ENCODE data around the gene CALR.
"Not testable (repeated sequence)": the region's sequence is repeated elsewhere in the genome, so short reads cannot be mapped to it uniquely, and the experiment has no call there.

CALR gene

DNA sequence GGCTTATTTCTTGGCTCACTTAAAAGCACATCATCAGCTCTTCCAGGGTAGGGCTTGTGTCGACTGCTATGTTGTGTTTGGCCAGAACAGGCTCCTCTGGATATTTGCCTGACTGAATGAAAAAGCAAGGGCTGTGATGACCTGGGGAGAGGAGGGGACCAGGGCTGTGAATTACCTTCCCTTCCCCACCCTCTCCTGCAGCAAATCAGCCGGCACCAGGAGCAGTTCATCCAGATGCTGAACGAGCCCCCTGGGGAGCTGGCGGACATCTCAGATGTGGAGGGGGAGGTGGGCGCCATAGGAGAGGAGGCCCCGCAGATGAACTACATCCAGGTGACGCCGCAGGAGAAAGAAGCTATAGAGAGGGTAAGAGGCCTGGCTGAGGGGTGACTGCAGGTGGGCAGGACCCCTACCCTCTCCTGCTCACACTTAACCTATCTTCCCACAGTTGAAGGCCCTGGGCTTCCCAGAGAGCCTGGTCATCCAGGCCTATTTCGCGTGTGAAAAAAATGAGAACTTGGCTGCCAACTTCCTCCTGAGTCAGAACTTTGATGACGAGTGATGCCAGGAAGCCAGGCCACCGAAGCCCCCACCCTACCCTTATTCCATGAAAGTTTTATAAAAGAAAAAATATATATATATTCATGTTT is 14.2 kb downstream of the CALR start:
- no peak for DNase-seq (ENCODE audit: low read depth)

DNA sequence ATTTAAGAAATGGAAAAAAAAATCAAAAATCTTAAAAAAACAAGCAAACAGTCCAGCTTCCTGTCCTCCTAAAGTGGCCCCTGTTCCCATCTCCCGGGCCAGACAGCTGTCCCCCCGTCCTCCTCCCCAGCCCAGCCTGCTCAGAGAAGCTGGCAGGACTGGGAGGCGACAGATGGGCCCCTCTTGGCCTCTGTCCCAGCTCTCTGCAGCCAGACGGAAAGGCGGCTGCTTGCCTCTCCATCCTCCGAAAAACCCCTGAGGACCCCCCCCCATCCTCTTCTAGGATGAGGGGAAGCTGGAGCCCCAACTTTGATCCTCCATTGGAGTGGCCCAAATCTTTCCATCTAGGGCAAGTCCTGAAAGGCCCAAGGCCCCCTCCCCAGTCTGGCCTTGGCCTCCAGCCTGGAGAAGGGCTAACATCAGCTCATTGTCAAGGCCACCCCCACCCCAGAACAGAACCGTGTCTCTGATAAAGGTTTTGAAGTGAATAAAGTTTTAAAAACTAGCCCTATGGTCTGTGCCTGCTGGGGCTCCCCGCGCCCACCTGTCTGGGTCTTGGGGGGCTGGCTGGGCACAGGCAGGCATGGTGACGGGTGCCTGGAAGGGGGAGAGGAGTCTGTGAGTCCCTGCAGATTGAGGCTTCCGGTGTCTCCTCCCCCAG is 14.9 kb downstream of the CALR start:
- no peak for DNase-seq (ENCODE audit: low read depth)

DNA sequence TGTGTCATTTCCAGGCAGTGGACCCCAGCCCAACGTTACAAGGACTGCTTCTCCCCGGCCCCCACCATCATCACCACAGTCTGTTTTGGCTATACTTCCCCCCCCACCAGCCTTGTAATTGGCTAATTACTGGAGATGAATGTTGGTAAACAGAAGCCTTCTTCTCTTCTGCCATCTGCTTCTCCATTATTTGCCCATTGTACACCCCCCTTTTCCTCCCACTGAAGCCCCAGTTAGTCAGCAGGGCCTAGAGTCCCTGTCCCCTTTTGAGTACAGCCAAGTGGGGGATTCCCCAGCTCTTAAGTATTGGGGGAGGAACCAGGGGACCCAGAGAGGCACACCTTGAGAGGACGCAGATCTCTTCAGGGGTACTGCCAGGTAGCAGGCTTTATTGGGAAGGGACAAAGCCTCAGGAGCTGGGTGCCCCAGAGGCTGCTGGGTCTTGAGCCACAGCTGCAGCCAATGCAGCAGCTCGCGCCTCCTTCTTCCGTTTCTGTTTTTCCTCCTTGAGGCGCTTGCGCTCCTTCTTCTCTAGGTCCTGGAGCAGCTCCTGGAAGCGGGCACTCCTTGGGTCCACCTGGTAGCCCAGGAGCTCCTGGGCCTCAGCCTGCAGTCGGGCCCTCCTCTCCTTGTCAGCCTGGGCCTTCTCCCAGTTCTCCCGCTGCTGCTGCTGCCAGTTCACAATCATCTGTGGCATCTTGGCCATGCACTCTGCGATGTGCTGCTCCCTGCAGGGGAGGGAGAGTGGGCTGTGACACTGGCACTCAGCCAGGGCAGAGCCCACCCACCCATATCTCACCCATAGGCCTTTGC is 15.6 kb downstream of the CALR start:
- DNase-seq (ENCODE audit: low read depth), result no peak

DNA sequence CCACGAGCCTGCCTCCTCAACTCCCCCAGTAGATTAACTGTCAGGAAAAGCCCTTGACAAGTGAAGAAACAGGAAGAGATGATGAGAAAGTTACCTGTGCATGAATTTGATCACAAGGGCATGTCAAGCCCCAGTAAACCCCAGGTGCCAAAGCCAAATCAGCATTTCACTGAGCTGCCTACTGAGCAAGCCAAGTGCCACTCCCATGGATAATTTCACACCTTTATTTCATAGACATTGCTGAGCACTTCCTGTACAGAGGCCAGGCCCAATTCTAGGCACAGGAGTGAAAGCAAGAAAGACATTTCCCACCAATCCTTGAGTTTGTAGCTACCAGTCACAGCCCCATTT is 16.2 kb downstream of the CALR start:
- DNase-seq (ENCODE audit: low read depth), result no peak

DNA sequence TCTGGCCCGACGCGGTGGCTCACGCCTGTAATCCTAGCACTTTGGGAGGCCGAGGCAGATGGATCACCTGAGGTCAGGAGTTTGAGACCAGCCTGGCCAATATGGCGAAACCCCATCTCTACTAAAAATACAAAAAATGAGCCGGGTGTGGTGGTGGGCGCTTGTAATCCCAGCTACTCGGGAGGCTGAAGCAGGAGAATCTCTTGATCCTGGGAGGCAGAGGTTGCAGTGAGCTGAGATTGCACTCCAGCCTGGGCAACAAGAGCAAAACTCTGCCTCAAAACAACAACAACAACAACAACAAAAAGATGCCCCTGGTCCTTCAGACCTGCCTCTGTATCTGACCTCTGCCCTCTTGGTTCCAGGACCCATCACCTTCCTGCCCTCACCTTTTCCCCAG is 17.2 kb downstream of the CALR start:
- DNase-seq (ENCODE audit: low read depth), result not testable (repeated sequence)

DNA sequence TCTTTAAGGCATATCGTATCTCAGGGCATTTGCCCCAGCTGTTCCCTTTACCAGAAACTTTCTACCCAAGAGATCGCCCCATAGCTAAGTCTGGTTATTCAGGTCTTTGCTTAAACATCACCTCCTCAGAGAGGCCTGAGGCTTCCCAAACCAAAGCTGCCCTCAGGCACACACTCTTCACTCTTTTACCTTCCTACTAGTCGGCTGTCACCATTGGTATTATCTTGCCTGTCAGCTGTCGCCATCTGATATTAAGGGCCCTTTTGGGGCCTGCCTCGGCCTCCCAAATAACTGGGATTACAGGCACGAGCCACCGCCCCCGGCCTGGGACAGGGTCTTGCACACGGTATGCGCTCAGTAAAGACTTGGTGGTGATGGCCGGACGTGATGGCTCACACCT is 17.6 kb downstream of the CALR start:
- DNase-seq (ENCODE audit: low read depth), result no peak

DNA sequence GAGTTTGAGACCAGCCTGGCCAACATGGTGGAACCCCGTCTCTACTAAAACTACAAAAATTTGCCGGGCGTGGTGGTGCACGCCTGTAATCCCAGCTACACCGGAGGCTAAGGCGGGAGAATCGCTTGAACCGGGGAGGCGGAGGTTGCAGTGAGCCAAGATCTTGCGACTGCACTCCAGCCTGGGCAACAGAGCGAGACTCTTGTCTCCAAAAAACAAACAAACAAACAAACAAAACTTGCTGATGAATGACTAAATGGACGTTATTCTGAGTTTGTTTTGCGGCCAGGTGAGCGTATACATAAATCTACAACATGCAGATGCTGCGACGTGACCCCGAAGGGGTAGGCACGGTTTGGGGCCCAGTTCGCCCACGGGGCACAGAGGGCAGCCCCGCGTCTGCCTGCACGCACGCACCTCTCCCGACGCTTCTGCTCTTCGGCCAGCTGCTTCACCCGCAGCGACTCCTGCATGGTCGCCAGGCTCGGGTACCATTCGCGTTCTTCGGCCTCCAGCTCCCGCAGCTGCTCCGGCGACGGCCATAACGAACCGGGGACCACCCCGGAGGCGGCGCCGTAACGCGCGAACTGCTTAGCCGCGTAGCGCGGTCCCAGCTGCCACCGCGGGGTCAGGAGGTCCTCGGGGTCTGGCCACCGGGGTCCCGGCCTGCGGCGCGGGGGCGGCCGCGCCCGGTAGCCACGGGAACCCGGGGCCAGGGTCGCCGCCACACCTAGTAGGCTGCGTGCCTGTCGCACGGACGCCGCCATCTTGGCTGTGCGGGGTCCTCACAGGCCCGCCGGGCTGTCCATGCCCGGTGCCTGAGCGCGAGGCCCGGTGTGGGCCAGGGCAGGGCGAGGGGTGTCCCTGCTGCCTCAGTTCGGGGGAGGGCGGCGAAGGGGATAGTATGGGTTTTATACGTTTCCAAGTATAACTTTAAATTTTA is 18.3 kb downstream of the CALR start, which contains the start of gene GADD45GIP1:
Gene GADD45GIP1, minus strand, starts transcription at position 778 of the 943 bp plus-strand sequence. Its CDS starts 11 bp downstream, at position 767.
- peak; percentile 75 for DNase-seq (ENCODE audit: low read depth)

DNA sequence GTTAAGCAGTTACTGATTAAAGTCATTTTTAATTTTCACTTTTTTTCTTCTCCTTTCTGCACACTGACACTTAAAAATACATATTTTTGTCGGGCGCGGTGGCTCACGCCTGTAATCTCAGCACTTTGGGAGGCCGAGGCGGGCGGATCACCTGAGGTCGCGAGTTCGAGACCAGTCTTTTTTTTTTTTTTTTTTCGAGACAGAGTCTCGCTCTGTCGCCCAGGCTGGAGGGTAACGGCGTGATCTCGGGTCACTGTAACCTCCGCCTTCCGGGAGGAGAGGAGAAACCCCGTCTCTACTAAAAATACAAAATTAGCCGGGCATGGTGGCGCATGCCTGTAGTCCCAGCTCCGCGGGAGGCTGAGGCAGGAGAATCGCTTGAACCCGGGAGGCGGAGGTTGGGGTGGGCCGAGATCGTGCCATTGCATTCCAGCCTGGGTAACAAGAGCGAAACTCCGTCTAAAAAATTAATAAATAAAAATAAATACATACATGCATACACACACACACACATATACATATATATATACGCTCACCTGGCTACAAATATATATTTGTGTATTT is 19.1 kb downstream of the CALR start:
- DNase-seq (ENCODE audit: low read depth), result not testable (repeated sequence)

DNA sequence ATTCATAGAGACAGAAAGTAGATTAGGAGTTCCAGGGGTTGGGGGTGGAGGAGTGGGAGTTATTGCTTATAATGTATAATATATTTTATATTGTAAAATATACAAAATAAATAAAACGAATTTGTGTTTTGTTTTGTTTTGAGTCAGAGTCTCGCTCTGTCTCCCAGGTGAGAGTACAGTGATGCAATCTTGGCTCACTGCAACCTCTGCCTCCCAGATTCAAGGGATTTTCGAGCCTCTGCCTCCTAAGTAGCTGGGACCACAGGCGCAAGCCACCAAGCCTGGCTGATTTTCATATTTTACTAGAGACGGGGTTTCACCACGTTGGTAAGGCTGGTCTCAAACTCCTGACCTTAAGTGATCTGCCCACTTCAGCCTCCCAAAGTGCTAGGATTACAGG is 21.1 kb downstream of the CALR start:
- no peak for DNase-seq (ENCODE audit: low read depth)

DNA sequence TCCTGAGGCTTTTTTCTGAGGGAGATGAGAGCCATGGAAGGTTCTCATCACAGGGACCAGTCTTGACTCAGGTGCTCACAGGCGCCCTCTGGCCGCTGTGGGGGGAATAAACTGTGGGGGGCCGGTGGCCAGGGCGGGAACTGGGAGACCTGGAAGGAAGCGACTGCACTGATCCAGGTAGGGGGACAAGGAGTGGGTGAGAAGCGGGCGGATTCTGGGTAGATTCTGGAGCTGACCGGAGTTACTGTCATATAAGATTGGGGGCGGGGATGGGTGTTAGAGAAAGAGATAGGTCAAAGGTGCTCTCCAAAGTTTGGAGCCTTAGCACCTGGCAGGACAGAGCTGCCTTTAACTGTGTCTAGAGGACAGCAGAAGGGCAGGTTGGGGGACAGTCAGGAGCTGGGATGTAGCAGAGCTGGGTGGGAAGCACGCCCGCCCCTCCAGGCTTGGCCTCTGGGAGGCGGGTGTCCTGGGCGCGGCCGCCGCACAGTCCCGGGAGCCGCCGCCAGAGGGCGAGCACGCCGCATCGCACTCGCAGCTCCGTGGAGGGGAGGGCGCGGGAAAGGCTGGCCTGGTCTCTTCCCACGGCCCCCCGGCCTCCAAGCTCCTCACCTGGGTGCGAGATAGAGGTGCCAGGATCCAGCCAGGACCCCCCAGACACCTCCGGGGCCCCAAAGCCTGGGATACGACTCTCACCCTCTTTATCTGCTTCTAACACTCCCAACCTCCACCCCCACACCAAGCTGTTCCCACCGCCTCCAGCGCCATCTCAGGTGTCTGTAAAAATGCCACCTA is 26.8 kb downstream of the CALR start:
- peak; percentile 72 for DNase-seq (ENCODE audit: low read depth)

DNA sequence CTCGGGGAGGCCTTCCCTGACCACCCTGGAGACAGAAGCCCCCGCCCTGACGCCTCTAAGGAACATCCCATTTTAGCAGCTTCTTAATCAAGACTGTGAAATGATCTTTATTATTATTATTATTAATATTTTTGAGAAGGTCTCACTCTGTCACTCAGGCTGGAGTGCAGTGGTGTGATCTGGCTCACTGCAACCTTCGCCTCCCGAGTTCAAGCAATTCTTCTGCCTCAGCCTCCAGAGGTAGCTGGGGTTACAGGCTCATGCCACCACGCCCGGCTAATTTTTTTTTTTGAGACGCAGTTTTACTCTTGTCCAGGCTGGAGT is 27.4 kb downstream of the CALR start:
- no peak for DNase-seq (ENCODE audit: low read depth)

DNA sequence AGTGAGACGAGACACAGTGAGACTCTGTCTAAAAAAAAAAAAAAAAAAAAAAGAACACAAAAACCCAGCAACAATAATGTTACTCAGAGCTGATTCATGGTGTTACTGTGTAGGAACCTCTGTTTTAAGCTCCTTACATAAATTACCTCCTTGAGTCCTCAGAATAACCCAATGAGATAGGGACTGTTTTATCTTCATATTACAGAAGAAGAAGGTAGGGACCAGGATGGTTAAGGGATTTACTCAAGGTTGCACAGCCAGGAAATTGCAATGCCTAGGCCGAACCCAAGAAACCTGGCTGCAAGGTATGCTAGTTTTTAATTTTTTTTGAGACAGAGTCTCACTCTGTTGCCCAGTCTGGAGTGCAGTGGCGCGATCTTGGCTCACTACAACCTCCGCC is 29.5 kb downstream of the CALR start:
- DNase-seq (ENCODE audit: low read depth), result no peak

DNA sequence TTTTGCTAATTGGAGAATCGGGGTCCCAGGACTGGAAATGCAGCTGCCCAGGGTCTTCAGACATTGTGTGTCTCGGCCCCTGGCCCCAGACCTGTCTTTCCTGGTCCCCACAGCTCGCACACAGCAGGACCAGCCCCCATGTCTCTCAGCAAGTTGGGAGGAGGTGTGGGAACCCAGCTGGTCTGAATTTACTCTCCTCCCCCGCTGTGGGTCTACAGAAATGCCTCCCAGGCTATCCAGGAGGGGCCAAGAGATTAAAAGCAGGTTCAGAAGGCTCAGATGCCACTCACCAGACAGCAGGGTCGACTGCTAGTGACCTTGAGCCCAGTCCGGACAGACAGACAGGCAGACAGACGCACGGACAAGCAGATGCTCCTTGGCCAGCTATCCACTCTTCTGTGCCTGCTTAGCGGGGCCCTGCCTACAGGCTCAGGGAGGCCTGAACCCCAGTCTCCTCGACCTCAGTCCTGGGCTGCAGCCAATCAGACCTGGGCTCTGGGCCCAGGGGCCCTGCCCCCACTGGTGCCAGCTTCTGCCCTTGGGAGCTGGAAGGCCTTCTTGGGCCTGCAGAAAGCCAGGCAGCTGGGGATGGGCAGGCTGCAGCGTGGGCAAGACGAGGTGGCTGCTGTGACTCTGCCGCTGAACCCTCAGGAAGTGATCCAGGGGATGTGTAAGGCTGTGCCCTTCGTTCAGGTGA is 31.0 kb downstream of the CALR start, which contains the start of gene DAND5:
Gene DAND5, plus strand, starts transcription at position 285 of the 697 bp plus-strand sequence. Its CDS starts 85 bp downstream, at position 370.
- DNase-seq (ENCODE audit: low read depth), result no peak

DNA sequence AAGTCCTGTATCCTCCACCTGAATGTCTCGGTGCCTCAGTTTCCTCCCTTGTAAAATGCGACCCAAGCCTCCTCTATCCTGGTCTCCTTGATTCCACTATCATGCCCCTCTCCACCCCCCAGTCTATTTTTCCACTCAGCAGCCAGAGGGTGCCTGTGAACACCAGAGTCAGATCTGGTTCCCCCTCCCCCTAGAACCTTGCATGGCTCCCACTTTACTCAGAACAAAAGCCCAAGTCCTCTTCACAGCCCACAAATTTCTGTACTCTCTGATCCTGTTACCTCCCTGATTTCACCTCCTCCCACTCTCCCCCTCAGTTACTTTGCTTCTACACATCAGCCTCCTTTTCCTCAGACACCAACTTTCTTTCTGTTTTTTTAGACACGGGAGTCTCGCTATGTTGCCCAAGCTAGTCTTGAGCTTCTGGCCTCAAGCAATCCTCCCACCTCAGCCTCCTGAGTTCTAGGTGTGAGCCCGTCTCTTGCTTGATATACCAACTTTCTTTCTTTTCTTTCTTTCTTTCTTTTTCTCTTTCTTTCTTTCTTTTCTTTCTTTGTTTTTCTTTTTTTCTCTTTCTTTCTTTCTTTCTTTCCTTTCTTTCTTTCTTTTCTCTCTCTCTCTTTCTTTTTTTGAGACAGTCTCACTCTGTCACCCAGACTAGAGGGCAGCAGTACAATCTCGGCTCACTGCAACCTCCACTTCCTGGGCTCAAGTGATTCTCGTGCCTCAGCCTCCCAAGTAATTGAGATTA is 31.8 kb downstream of the CALR start:
- no peak for DNase-seq (ENCODE audit: low read depth)

DNA sequence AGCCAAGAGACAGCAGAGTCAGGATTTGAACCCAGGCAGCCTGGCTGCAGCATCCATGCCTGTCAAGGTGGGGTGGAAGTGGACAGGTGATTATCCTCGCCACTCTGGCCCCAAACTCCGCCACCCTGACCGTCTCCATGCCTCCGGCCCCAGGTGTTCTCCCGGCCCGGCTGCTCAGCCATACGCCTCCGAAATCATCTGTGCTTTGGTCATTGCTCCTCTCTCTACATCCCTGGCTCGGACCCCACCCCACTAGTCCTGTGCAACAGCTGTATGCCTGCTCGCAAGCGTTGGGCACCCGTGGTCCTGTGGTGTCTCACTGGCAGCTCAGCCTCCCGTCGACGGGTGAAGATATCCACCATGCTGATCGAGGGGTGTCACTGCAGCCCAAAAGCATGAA is 34.8 kb downstream of the CALR start:
- DNase-seq (ENCODE audit: low read depth), result no peak

DNA sequence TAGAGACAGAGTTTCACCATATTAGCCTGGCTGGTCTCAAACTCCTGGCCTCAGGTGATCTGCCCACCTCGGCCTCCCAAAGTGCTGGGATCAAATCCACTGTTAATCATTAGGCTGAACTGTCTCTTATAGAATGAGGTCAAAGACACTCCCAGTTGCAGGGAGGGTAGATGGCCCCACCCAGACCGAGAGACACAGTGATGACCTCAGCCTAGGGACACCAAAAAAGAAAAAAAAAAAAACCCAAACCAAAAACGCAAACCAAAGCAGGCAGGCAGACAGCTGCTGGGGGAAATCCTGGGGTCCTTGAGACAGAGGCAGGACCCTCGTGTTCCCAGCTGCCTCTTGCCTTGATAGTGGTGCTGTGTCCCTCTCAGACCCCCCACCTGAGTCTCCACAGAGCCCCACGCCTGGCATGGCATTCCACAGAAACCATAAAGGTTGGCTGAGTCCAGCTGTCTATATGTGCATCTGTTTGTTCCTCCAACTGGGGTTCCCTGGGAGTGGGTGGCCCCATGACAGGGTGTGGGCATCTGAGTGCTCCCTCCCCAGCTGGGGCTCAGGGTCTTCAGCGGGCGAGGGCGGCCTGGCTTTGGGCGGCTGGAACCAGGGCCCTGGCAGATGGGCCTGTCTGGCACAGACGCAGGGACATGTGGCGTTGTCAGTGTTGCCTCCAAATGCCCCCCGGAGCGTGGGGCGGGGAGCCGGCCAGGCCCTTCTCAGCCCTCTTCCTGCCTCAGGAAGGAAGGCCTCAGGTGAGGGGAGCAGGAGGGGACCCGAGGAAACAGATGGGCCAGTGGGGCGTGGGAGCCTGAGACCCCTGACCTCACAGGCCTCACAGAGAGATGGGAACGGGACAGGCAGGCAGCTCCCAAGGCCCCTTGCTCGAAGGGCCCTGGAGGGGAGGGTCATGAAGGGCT is 36.2 kb downstream of the CALR start:
- no peak for DNase-seq (ENCODE audit: low read depth)

DNA sequence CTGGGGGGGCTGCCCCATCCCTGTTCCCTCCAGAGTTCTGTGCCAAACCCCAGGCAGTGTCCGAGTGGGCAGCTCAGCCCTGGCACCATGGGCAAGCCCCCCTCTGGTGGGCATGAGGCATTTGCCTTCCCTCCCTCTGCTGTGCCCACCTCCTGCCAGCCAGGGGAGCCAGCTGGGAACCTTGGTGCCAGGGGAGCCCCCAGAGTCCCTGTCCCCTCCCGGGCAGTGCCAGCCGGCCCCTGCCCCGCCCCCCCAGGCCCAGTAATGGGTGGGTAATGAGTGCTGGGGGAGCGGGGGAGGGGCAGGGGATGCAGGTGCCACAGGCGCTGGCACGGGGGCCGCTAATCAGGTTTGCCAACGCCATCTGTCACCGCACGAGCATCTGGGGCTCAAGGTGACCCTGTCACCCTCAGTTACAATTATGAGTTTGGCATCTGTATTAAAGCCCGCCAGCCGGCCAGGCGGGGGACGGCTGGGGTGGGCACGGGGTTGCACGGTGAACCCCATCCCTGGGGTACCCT is 36.9 kb downstream of the CALR start:
- DNase-seq (ENCODE audit: low read depth), result no peak

DNA sequence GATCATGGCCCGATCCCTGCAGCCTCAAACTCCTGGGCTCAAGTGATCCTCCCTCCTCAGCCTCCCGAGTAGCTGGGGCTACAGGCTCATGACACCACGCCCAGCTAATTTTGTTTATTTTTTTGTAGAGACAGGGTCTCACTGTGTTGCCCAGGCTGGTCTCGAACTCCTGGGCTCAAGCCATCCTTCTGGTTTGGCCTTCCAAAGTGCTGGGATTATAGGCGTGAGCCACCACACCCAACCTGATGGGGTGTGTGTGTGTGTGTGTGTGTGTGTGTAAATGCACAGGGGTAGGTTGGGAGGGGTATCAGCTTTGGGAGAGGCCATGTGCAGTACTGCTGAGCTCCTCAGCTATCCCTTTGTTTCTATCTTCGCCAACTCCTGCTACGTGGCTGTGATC is 37.7 kb downstream of the CALR start:
- DNase-seq (ENCODE audit: low read depth), result not testable (repeated sequence)

Data from activated T-helper 9 cell treated with anti-CD3 and anti-CD28 coated beads, Interleukin-2, amount 50 U/mL, for 16 hours (primary cell).